ENCODE data around the gene CD93.

Gene CD93

DNA sequence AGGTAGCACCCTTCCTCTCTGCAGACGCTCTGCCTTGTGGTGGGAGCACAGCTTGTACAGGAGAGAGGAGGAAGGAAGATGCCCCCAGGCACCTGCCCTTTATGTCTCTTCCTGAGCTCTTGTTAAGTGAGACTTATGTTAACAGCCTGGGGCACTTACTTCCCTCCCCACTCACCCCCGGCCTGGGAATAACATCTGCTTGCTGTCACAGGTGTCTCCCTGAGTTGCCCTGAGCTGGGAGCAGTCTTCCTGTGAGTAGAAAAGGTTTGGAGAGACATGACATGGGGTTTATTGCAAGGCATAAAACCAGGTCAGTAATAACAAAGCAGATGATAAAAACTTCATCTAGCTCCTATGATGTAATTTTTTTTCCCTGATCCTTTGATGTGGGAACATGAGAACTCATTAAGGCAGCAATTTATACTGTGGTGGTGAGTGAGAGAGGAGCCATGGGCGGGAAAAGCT is 49.1 kb downstream of the CD93 start:
- DNase-seq (ENCODE audit: low read depth), result no peak
- TF ChIP-seq, protein P1, sequence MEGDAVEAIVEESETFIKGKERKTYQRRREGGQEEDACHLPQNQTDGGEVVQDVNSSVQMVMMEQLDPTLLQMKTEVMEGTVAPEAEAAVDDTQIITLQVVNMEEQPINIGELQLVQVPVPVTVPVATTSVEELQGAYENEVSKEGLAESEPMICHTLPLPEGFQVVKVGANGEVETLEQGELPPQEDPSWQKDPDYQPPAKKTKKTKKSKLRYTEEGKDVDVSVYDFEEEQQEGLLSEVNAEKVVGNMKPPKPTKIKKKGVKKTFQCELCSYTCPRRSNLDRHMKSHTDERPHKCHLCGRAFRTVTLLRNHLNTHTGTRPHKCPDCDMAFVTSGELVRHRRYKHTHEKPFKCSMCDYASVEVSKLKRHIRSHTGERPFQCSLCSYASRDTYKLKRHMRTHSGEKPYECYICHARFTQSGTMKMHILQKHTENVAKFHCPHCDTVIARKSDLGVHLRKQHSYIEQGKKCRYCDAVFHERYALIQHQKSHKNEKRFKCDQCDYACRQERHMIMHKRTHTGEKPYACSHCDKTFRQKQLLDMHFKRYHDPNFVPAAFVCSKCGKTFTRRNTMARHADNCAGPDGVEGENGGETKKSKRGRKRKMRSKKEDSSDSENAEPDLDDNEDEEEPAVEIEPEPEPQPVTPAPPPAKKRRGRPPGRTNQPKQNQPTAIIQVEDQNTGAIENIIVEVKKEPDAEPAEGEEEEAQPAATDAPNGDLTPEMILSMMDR (conservative IDR thresholded peaks at IDR 0.05; ENCODE audit: low read depth, low read length), result no peak
- H3K4me3 ChIP-seq (ENCODE audit: low read length), result no peak overlapping the region

DNA sequence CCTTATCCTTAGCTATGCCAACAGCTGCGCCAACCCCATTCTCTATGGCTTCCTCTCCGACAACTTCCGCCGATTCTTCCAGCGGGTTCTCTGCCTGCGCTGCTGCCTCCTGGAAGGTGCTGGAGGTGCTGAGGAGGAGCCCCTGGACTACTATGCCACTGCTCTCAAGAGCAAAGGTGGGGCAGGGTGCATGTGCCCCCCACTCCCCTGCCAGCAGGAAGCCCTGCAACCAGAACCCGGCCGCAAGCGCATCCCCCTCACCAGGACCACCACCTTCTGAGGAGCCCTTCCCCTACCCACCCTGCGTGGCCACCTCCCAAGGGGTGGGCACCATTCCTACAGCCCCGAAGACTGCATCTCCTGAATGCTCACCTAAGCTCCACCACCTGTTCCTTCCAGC is 49.8 kb downstream of the CD93 start:
- TF ChIP-seq, protein P1 (conservative IDR thresholded peaks at IDR 0.05; ENCODE audit: low read depth, low read length), result no peak
- DNase-seq (ENCODE audit: low read depth), result no peak

GRCh38 chr20:23035731-23036130 is 50.4 kb downstream of the CD93 start:
- H3K4me3 ChIP-seq (ENCODE audit: low read length), result no peak overlapping the region

More for the DNA sequence above, 49.8 kb downstream of the CD93 start:
- no peak overlapping the region for H3K4me3 ChIP-seq (ENCODE audit: low read length)

GRCh38 chr20:23034721-23035671 is 51.1 kb downstream of the CD93 start, which contains the start of gene SSTR4:
Gene SSTR4 (plus strand): TSS chr20:23035312. CDS start chr20:23035484, 172 bp downstream.
- no peak for DNase-seq (ENCODE audit: low read depth)
- TF ChIP-seq, protein P1 (conservative IDR thresholded peaks at IDR 0.05; ENCODE audit: low read depth, low read length), result no peak
- no peak within 1 kb of the TSS for H3K4me3 ChIP-seq (ENCODE audit: low read length)

More at GRCh38 chr20:23035731-23036130, 50.4 kb downstream of the CD93 start:
- TF ChIP-seq, protein P1 (conservative IDR thresholded peaks at IDR 0.05; ENCODE audit: low read depth, low read length), result no peak
- no peak for DNase-seq (ENCODE audit: low read depth)

- no peak for DNase-seq (ENCODE audit: low read depth)
- H3K4me3 ChIP-seq (ENCODE audit: low read length), result no peak overlapping the region
- TF ChIP-seq, protein P1 (conservative IDR thresholded peaks at IDR 0.05; ENCODE audit: low read depth, low read length), result no peak
Observed at GRCh38 chr20:23033918-23034317, 52.2 kb downstream of the CD93 start.

DNA sequence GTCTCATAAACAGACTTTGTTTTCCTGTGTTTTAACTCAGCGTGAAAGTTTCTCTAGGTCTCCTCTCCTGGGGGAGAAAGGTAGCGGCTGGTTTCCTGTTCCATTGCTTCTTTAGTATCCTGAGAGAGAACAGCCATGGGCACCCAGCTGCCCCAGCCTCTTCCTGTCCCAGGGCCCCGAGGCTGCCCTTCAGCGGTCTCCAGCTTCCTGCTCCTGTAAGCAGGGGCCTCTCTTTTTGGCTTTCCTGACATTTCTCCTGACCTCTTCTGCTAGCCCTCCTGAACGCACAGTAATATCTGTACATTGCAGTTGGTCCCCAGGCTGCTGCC is 53.4 kb downstream of the CD93 start:
- no peak for DNase-seq (ENCODE audit: low read depth)
- H3K4me3 ChIP-seq (ENCODE audit: low read length), result no peak overlapping the region
- TF ChIP-seq, protein P1 (conservative IDR thresholded peaks at IDR 0.05; ENCODE audit: low read depth, low read length), result no peak

Data from retinal pigment epithelial cell (primary cell).